Stimulated activated CD4-positive, alpha-beta T cell treated with anti-CD3 and anti-CD28 coated beads, Interleukin-4, amount 100 ng/mL, for 1 hour (primary cell): ENCODE measurements around the gene CRTC2.
A peak's percentile ranks its signal among the peaks of the same experiment; 100 is the strongest.
"Not testable (repeated sequence)": the region's sequence is repeated elsewhere in the genome, so short reads cannot be mapped to it uniquely, and the experiment has no call there.

ENCODE experiments used
- DNase-seq: peaks from one replicate; pipeline ENCODE4 v3.0.0-alpha.2; 2020

The CRTC2 gene

GRCh38 chr1:153958111-153958960 lies at the start of gene CRTC2:
Gene CRTC2, minus strand, starts transcription at chr1:153958612. Its CDS starts 115 bp downstream, at chr1:153958497.
- peak; percentile 98 for DNase-seq

- DNase-seq = no peak
Observed at GRCh38 chr1:154006136-154006535, 47.7 kb upstream of the CRTC2 start.

- no peak for DNase-seq
Observed at GRCh38 chr1:154000420-154000819, 42.0 kb upstream of the CRTC2 start.

GRCh38 chr1:153996882-153997281 lies 38.5 kb upstream of the CRTC2 start:
- DNase-seq = not testable (repeated sequence)

- no peak for DNase-seq
Observed at GRCh38 chr1:153995640-153996039, 37.2 kb upstream of the CRTC2 start.

- DNase-seq = no peak
Observed at GRCh38 chr1:153995202-153995601, 36.8 kb upstream of the CRTC2 start.

GRCh38 chr1:153991806-153992205 lies 33.4 kb upstream of the CRTC2 start:
- DNase-seq = no peak

- DNase-seq = no peak
Observed at GRCh38 chr1:153991151-153991630, 32.8 kb upstream of the CRTC2 start.

GRCh38 chr1:153990468-153991150 lies 32.2 kb upstream of the CRTC2 start, which contains the start of gene RPS27:
Gene RPS27, plus strand, starts transcription at chr1:153990762. Its CDS starts 35 bp downstream, at chr1:153990797.
- DNase-seq = peak; percentile 75

- DNase-seq = no peak
Observed at GRCh38 chr1:153987621-153988020, 29.2 kb upstream of the CRTC2 start.

- DNase-seq = no peak
Observed at GRCh38 chr1:153985941-153986761, 27.7 kb upstream of the CRTC2 start, which contains the start of gene RAB13. Gene RAB13, minus strand, starts transcription at chr1:153986339. Its CDS starts 103 bp downstream, at chr1:153986236.

GRCh38 chr1:153985341-153985912 lies 27.0 kb upstream of the CRTC2 start:
- DNase-seq = peak; percentile 61

- no peak for DNase-seq
Observed at GRCh38 chr1:153984123-153984894, 25.9 kb upstream of the CRTC2 start.

- not testable (repeated sequence) for DNase-seq
Observed at GRCh38 chr1:153981735-153982134, 23.3 kb upstream of the CRTC2 start.

- not testable (repeated sequence) for DNase-seq
Observed at GRCh38 chr1:153979091-153979490, 20.7 kb upstream of the CRTC2 start.

- DNase-seq = no peak
Observed at GRCh38 chr1:153978274-153978909, 20.0 kb upstream of the CRTC2 start.

- DNase-seq = peak; percentile 86
Observed at GRCh38 chr1:153977250-153978240, 19.1 kb upstream of the CRTC2 start, which contains the start of gene JTB. Gene JTB, minus strand, starts transcription at chr1:153977674. Its CDS starts 422 bp downstream, at chr1:153977252.

- DNase-seq = no peak
Observed at GRCh38 chr1:153976819-153977249, 18.4 kb upstream of the CRTC2 start.

GRCh38 chr1:153973525-153973924 lies 15.1 kb upstream of the CRTC2 start:
- DNase-seq = no peak

- no peak for DNase-seq
Observed at GRCh38 chr1:153973071-153973470, 14.7 kb upstream of the CRTC2 start.
